Esophagus muscularis mucosa (tissue), 4 donors: ENCODE measurements around the gene MCM6. TPM values are rescaled to one million over a fixed set of nuclear protein-coding genes. Genes with fewer than 3 reads are reported as not detected.

ENCODE experiments used
- DNase-seq: peaks from one replicate; pipeline ENCODE4 v3.0.0-alpha.2; 2017; ENCODE audit errors: extremely low spot score
- H3K27ac ChIP-seq, 4 donors: fragments of 200-600 bp; sonication (generic); replicated peaks in 1 of 4; 1 replicate in 3 of 4; 2 replicates in 1 of 4; pipeline ENCODE4 v1.5.1; 2016 to 2019; ENCODE audit warnings: mild to moderate bottlenecking in 1 of 4
- H3K27me3 ChIP-seq, 4 donors: fragments of 200-600 bp; sonication (generic); one replicate each; pipeline versions ENCODE4 v1.5.1 to v1.6.0; 2016 to 2019
- H3K36me3 ChIP-seq, 4 donors: fragments of 200-600 bp; sonication (generic); one replicate each; pipeline ENCODE4 v1.5.1; 2016 to 2019
- H3K4me1 ChIP-seq, 4 donors: fragments of 200-600 bp; sonication (generic); one replicate each; pipeline ENCODE4 v1.5.1; 2016 to 2019
- H3K4me3 ChIP-seq, 4 donors: fragments of 200-600 bp; sonication (generic); 1 replicate in 2 of 4; 2 replicates in 2 of 4; pipeline ENCODE4 v1.5.1; 2016 to 2019; ENCODE audit warnings: mild to moderate bottlenecking in 4 of 4, moderate library complexity in 1 of 4
- H3K9me3 ChIP-seq, 4 donors: fragments of 200-600 bp; sonication (generic); 1 replicate in 3 of 4; 2 replicates in 1 of 4; pipeline ENCODE4 v1.5.1; 2016 to 2019
- EP300 ChIP-seq: sonication (generic); formaldehyde crosslinking; IDR thresholded peaks from one replicate; pipeline ENCODE4 v1.6.1; 2017; ENCODE audit warnings: antibody characterized with exemption
- POLR2A ChIP-seq: fragments of 450-650 bp; IDR thresholded peaks from one replicate; pipeline ENCODE4 v1.6.1; 2017; ENCODE audit warnings: antibody characterized with exemption, moderate library complexity, mild to moderate bottlenecking, low read depth
- POLR2AphosphoS5 ChIP-seq, 2 donors: sonication (generic); formaldehyde crosslinking; IDR thresholded peaks; one replicate each; pipeline ENCODE4 v1.6.1; 2017; ENCODE audit warnings: antibody characterized with exemption in 2 of 2
- WGBS: methylation state at CpG from one replicate; pipeline ENCODE4 v1.1.5; 2018; 5-methylcytosine and 5-hydroxymethylcytosine counted together
- intact Hi-C: fragments of 100-400 bp; cut with DNase I; formaldehyde crosslinking; loops from one replicate; pipeline ENCODE4 v1.15.1; 2023
- total RNA-seq, 4 donors: library from RNA; depleted of rRNA; stranded (reverse); fragments of >200 nt; gene quantifications; one replicate each; pipeline versions ENCODE4 v1.1.0 to v1.2.1, GENCODE V29; 2016
- TF ChIP-seq, protein P1 (sequence below), 3 experiments: fragments of 200-600 bp in 2 of 3; fragments of 450-650 bp in 1 of 3; sonication (generic) in 2 of 3; IDR thresholded peaks; one replicate each; pipeline ENCODE4 v1.5.1; 2017 to 2019; ENCODE audit warnings: antibody characterized with exemption in 3 of 3, mild to moderate bottlenecking in 2 of 3, moderate library complexity in 1 of 3

MCM6 gene
- total RNA-seq, 4 donors from 2014 or later = 7.5 to 10.1 (median 9.3) TPM

DNA sequence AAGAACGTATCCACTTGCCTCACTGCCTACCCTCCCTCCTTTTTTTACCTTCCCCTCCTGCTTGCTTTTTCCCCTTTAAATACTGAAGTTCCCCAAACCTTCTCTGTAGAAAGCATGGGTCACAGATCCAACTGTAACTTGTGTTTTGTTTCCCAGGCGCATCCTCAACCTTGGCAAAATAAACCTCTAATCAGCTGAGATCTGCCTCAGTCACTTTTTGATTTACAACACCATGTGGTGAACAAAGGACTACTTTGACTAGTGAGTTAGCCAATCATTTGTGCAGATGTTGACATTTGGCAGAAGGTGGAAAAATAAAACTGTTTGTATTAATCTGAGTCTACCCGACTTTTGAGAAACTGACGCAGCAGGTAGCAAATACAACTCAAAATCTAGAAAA, 23.3 kb upstream of the MCM6 start:
- DNase-seq = no peak
- TF ChIP-seq POLR2AphosphoS5 (IDR thresholded peaks at IDR 0.05) (no peak), POLR2A (no peak), EP300 (no peak)
- TF ChIP-seq, protein P1, sequence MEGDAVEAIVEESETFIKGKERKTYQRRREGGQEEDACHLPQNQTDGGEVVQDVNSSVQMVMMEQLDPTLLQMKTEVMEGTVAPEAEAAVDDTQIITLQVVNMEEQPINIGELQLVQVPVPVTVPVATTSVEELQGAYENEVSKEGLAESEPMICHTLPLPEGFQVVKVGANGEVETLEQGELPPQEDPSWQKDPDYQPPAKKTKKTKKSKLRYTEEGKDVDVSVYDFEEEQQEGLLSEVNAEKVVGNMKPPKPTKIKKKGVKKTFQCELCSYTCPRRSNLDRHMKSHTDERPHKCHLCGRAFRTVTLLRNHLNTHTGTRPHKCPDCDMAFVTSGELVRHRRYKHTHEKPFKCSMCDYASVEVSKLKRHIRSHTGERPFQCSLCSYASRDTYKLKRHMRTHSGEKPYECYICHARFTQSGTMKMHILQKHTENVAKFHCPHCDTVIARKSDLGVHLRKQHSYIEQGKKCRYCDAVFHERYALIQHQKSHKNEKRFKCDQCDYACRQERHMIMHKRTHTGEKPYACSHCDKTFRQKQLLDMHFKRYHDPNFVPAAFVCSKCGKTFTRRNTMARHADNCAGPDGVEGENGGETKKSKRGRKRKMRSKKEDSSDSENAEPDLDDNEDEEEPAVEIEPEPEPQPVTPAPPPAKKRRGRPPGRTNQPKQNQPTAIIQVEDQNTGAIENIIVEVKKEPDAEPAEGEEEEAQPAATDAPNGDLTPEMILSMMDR (IDR thresholded peaks at IDR 0.05) = no peak
- H3K36me3 ChIP-seq = peaks cover 0 to 37% (median 8%) of the 10 kb centered on the region in 4 donors
- intact Hi-C loops = no loop called here
- no peaks in the 10 kb centered on the region for H3K9me3 ChIP-seq
- H3K27ac ChIP-seq = no peak overlapping the region
- 86% methylated on average over 4 of the region's 4 CpGs for WGBS
- no peak overlapping the region for H3K4me3 ChIP-seq
- H3K27me3 ChIP-seq = no peaks in the 10 kb centered on the region
- no peaks in the 10 kb centered on the region for H3K4me1 ChIP-seq

DNA sequence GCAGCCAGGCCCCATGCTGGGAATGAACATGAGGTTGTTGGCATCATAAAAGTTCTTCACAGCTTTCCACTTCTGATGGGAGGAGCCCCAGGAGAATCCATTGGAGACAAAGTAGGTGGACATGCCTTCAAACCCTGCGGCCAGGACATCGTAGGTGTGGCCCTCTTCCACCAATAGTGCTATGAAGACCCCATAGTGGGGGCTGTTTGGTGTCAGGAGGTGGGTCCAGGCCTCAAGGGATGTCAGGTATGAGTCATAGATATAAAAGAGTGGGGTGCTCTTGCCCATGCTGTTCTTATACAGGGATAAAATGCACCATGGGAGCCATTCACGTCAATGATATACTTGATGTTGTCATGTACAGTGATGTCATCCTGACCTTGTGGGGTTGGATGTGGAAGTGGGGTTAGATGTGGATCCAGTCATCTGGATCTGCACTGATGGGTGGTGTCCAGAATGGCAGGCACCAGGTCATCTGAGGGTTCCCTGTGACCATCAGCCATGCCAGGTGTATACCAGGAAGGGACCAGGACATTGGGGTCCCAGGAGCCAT, 22.1 kb upstream of the MCM6 start:
- Histone ChIP-seq H3K4me3 (no peak overlapping the region), H3K27ac (no peak overlapping the region), H3K4me1 (no peaks in the 10 kb centered on the region), H3K27me3 (no peaks in the 10 kb centered on the region), H3K36me3 (peaks cover 0 to 26% (median 4%) of the 10 kb centered on the region in 4 donors), H3K9me3 (no peaks in the 10 kb centered on the region)
- WGBS = 100% methylated on average over 3 of the region's 3 CpGs
- TF ChIP-seq, protein P1 (IDR thresholded peaks at IDR 0.05) = no peak
- TF ChIP-seq EP300 (no peak), POLR2A (no peak), POLR2AphosphoS5 (IDR thresholded peaks at IDR 0.05) (no peak)
- DNase-seq = no peak
- intact Hi-C loops = no loop called here

DNA sequence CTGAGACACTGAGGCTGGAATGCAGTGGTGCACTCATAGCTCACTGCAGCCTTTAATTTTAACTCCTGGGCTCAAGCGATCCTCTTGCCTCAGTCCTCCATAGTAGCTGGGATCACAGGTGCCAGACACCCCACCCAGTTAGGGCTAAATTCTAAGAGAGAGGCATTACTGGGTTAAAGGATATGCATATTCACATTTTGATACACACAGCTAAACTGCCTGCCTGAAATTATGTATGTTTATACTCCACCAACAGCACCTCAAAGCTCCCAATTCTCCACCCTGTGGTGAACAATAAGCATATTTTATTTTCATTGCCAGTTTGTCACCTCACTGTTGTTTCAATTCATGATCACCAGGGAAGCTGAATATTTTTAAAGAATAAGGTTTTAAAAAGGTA, 18.7 kb upstream of the MCM6 start:
- 100% methylated on average over 1 of the region's 1 CpG for WGBS
- Histone ChIP-seq H3K27me3 (no peaks in the 10 kb centered on the region), H3K36me3 (peaks cover 0 to 16% (median 4%) of the 10 kb centered on the region in 4 donors), H3K27ac (no peak overlapping the region), H3K4me1 (no peaks in the 10 kb centered on the region), H3K4me3 (no peak overlapping the region), H3K9me3 (no peaks in the 10 kb centered on the region)
- TF ChIP-seq POLR2AphosphoS5 (IDR thresholded peaks at IDR 0.05) = no peak
- TF ChIP-seq EP300 = no peak
- TF ChIP-seq, protein P1 (IDR thresholded peaks at IDR 0.05) = no peak
- no peak for TF ChIP-seq POLR2A
- DNase-seq = no peak
- intact Hi-C loops = no loop called here

DNA sequence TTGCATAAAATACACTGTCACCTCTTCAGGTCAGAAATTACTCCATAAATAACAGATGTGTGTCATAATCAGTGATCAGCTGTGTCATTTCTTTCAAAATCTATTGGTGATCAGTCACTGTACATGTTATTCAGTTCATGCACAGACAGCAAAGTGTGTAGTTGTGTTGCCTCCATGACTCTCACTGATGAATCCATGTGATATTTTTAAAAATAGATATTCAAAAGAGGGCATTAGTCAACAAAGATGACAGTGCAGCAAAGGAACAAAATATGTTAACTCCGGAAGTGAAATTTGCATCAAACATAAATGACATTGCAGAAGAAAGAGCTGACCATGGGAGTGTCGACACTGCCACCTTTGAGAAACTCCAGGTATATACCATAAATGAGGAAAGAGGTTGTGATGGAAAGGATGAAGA, 17.1 kb upstream of the MCM6 start:
- DNase-seq = no peak
- no peaks in the 10 kb centered on the region for H3K27me3 ChIP-seq
- H3K4me1 ChIP-seq = no peaks in the 10 kb centered on the region
- TF ChIP-seq POLR2A (no peak), EP300 (no peak), POLR2AphosphoS5 (IDR thresholded peaks at IDR 0.05) (no peak)
- TF ChIP-seq, protein P1 (IDR thresholded peaks at IDR 0.05) = no peak
- no peak overlapping the region for H3K27ac ChIP-seq
- no peaks in the 10 kb centered on the region for H3K9me3 ChIP-seq
- intact Hi-C loops = no loop called here
- no peak overlapping the region for H3K4me3 ChIP-seq
- 84% methylated on average over 2 of the region's 2 CpGs for WGBS
- H3K36me3 ChIP-seq = peaks cover 0 to 7% (median 2%) of the 10 kb centered on the region in 4 donors

DNA sequence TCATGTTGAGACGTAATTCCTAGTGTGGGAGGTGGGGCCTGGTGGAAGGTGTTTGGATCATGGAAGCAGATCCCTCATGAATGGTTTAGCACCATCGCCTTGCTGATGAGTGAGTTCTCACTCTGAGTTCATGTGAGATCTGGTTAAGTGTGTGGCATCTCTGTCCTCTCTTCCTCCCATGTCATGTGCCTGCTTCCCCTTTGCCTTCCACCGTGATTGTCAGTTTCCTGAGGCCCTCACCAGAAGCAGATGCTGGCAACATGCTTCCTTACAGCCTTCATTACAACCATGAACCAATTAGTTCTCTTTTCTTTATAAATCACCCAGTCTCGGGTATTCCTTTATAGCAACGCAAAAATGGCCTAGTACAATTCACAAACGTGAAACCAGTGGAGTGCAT, 14.6 kb upstream of the MCM6 start:
- no peaks in the 10 kb centered on the region for H3K4me1 ChIP-seq
- 71% methylated on average over 6 of the region's 6 CpGs for whole genome bisulfite sequencing
- H3K27ac ChIP-seq = no peak overlapping the region
- no peak overlapping the region for H3K4me3 ChIP-seq
- intact Hi-C loops = no loop called here
- no peak for DNase-seq
- H3K27me3 ChIP-seq = no peaks in the 10 kb centered on the region
- no peaks in the 10 kb centered on the region for H3K36me3 ChIP-seq
- TF ChIP-seq EP300 (no peak), POLR2AphosphoS5 (IDR thresholded peaks at IDR 0.05) (no peak), POLR2A (no peak)
- TF ChIP-seq, protein P1 (IDR thresholded peaks at IDR 0.05) = no peak
- H3K9me3 ChIP-seq = no peaks in the 10 kb centered on the region
